GM23248 (cell line): ENCODE measurements around the gene SMPD3.

ENCODE experiments used
- EZH2 ChIP-seq: fragments of 200-600 bp; sonication (generic); IDR thresholded peaks from 2 replicates; pipeline ENCODE4 v1.6.1; 2018; ENCODE audit warnings: antibody characterized with exemption, mild to moderate bottlenecking; ENCODE audit not compliant: insufficient read depth, poor library complexity, severe bottlenecking
- EZH2phosphoT487 ChIP-seq: fragments of 200-600 bp; sonication (generic); IDR thresholded peaks from 2 replicates; pipeline ENCODE4 v1.6.1; 2018; ENCODE audit warnings: antibody characterized with exemption, moderate library complexity, mild to moderate bottlenecking, low read depth; ENCODE audit not compliant: insufficient read depth

- TF ChIP-seq EZH2: no peak
- no peak for TF ChIP-seq EZH2phosphoT487
Observed at GRCh38 chr16:68458101-68458500, 9.8 kb upstream of the SMPD3 start.
